Activated CD4-positive, alpha-beta memory T cell treated with anti-CD3 and anti-CD28 coated beads, Interleukin-2, amount 10 ng/mL, durations not matched to agents 7 days and 5 days (primary cell): ENCODE results near the gene NUP160. TPM values are rescaled to one million over a fixed set of nuclear protein-coding genes. Genes with fewer than 3 reads are reported as not detected.

Experiments used
- CTCF ChIA-PET: fragments of 350-600 bp; sonication (Branson Sonifier 250); formaldehyde crosslinking; loops from one replicate; lab custom pipeline; 2021; ENCODE audit warnings: antibody characterized with exemption, inconsistent platforms; lab: Charles Lee
- POLR2A ChIA-PET: fragments of 350-600 bp; sonication (Branson Sonifier 250); formaldehyde crosslinking; loops from one replicate; lab custom pipeline; 2021; ENCODE audit warnings: antibody characterized with exemption; lab: Charles Lee
- DNase-seq: peaks from one replicate; pipeline ENCODE4 v3.0.0-alpha.2; 2020
- H3K27ac Mint-ChIP-seq: one replicate; pipeline ENCODE4 v1.8.0; 2021; ENCODE audit warnings: mild to moderate bottlenecking, mixed read lengths
- H3K27me3 Mint-ChIP-seq: one replicate; pipeline ENCODE4 v1.8.0; 2021; ENCODE audit warnings: mixed read lengths
- H3K36me3 Mint-ChIP-seq: one replicate; pipeline ENCODE4 v1.8.0; 2021; ENCODE audit warnings: low read depth, mixed read lengths
- H3K4me1 Mint-ChIP-seq: one replicate; pipeline ENCODE4 v1.8.0; 2021; ENCODE audit warnings: mixed read lengths
- H3K4me3 Mint-ChIP-seq: one replicate; pipeline ENCODE4 v1.8.0; 2021; ENCODE audit warnings: mild to moderate bottlenecking, mixed read lengths
- H3K9me3 Mint-ChIP-seq: one replicate; pipeline ENCODE4 v1.8.0; 2021; ENCODE audit warnings: mixed read lengths
- total RNA-seq, 2 experiments: library from RNA; stranded (reverse); gene quantifications; one replicate each; pipeline ENCODE4 v1.2.3, GENCODE V29; 2021

NUP160 gene
- total RNA-seq, 2 experiments from 2014 or later: 52.0 to 52.9 TPM

DNA sequence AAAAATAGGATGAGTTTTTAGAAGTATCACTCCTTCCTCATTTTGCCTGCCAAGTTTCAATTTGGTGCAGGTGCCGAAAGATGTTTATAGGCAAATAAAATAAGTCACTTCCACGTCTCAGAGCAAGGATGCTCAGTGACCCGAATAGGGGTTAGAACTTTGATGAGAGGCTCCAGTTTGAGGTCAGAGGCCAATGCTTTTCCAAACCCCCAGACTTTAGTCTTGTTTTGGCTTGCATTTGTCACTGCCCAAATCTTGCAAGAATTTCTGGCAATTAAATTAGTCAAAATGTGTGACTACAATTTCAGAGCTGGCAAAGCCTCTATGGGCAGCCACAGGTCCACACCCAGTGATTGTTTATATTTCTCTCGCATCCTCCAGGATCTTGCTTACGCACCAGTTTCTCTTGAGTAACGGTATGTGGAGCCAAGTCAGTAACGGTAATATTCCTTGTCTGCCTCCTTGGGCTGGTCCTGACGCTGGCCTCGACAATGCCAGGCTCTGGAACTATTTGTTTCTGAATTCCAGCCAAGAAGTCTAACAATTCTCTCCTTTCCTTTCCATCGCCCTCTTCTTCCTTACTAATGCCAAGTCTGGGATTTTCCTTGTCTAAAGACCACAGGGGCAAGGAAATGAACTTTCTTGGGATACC is 9.9 kb upstream of the NUP160 start:
- CTCF ChIA-PET: no interaction called here
- H3K4me3 Mint-ChIP-seq: no peak overlapping the region
- no peaks in the 10 kb centered on the region for H3K27me3 Mint-ChIP-seq
- no peak for DNase-seq
- H3K4me1 Mint-ChIP-seq: peaks cover 26% of the 10 kb centered on the region
- H3K27ac Mint-ChIP-seq: no peak overlapping the region
- no peaks in the 10 kb centered on the region for H3K9me3 Mint-ChIP-seq
- POLR2A ChIA-PET: interaction anchor here (2.0 kb wide), 1 partner anchor 10 kb away, joined by 5 read pairs; the partner anchor contains the start of gene NUP160
- H3K36me3 Mint-ChIP-seq: no peaks in the 10 kb centered on the region

DNA sequence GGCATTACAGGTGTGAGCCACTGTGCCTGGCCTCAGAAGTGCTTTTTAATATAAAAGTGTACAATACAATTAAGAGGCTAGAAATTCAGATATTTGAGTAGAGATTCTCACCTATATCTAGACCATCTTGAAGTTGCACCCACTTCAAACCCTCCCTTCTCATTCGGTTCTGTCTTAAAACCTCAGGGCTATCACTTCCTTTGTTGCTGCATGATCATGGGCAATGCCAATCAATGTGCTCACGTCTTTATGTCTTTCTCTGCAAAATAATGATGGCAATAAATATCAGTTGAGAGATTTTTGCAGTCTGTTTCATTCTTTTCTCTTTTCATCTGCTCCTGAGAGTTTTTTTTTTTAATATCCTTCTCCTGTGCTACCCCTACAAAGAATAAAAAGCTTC is 9.3 kb upstream of the NUP160 start:
- POLR2A ChIA-PET: no interaction called here
- Mint-ChIP-seq H3K36me3 (no peaks in the 10 kb centered on the region), H3K27me3 (no peaks in the 10 kb centered on the region), H3K4me3 (no peak overlapping the region), H3K4me1 (peaks cover 21% of the 10 kb centered on the region), H3K27ac (no peak overlapping the region), H3K9me3 (no peaks in the 10 kb centered on the region)
- CTCF ChIA-PET: no interaction called here
- DNase-seq: no peak

DNA sequence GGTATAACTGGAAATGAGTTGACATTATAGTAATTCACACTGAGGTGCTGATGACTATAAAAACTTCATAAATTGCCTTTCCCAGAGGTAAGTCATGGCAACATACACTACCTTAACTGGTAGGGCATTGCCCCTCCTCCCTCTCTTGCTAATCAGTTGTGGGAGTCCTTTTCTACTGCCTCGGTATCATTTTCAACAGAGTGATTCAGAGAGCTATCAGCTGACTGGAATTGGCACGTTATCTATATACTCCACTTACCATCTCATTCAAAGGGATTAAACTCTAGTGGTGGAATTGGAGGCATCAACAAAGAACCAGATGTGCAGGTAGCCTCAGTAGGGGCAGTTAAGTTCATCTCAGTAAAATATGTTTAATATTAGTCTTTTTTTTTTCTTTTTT is 8.0 kb upstream of the NUP160 start:
- H3K36me3 Mint-ChIP-seq: no peaks in the 10 kb centered on the region
- no peak overlapping the region for H3K27ac Mint-ChIP-seq
- H3K4me1 Mint-ChIP-seq: peaks cover 21% of the 10 kb centered on the region
- ChIA-PET CTCF (interaction anchor here (0.7 kb wide), 1 partner anchor 283 kb away, joined by 4 read pairs; no protein-coding TSS in a partner anchor), POLR2A (interaction anchor here (0.6 to 1.1 kb wide), 3 partner anchors 22 to 706 kb away, joined by 3 to 4 read pairs (median 3); no protein-coding TSS in a partner anchor)
- no peaks in the 10 kb centered on the region for H3K27me3 Mint-ChIP-seq
- DNase-seq: no peak
- H3K4me3 Mint-ChIP-seq: no peak overlapping the region
- no peaks in the 10 kb centered on the region for H3K9me3 Mint-ChIP-seq

DNA sequence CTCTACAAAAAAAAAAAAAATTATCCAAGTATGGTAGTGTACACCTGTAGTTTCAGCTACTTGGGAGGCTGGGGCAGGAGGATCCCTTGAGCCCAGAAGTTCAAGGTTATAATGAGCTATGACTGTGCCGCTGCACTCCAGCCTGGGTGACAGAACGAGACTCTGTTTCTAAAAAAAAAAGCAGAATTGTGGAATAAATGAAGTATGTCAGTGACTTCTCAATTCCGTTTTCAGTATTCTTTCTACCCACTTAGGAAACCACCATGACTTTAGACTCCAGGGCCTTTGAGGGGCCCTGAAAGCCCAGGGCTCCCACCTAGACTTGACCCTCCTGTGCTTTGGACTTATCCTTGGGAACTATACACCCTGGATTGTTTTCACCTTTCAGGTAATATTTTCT is 6.5 kb upstream of the NUP160 start:
- ChIA-PET CTCF (interaction anchor here (0.8 to 1.7 kb wide), 8 partner anchors 10 to 480 kb away, joined by 3 to 10 read pairs (median 3); no protein-coding TSS in a partner anchor), POLR2A (interaction anchor here (1.8 kb wide), 1 partner anchor 87 kb away, joined by 9 read pairs; the partner anchor contains the start of gene FNBP4)
- DNase-seq: no peak
- H3K27me3 Mint-ChIP-seq: no peaks in the 10 kb centered on the region
- no peak overlapping the region for H3K4me3 Mint-ChIP-seq
- H3K36me3 Mint-ChIP-seq: no peaks in the 10 kb centered on the region
- H3K9me3 Mint-ChIP-seq: no peaks in the 10 kb centered on the region
- H3K4me1 Mint-ChIP-seq: peaks cover 32% of the 10 kb centered on the region
- no peak overlapping the region for H3K27ac Mint-ChIP-seq

DNA sequence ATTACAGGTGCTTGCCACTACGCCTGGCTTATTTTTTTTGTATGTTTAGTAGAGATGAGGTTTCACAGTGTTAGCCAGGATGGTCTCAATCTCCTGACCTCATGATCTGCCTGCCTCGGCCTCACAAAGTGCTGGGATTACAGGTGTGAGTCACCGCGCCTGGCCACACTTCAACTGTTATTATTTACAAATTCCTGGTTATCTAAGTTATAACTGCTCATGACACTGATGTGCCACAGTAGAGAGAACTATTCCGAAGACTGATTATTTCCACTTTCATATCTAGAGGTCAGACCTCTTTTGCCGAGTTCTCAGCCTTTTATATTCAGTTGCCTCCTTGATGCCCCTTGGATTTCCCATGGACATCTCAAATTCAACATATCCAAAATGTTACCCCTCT is 3.9 kb upstream of the NUP160 start:
- ChIA-PET POLR2A (interaction anchor here (0.7 kb wide), 2 partner anchors 84 to 689 kb away, joined by 3 read pairs; no protein-coding TSS in a partner anchor), CTCF (interaction anchor here (0.7 to 1.2 kb wide), 2 partner anchors 69 to 82 kb away, joined by 3 to 4 read pairs; no protein-coding TSS in a partner anchor)
- Mint-ChIP-seq H3K27me3 (no peaks in the 10 kb centered on the region), H3K9me3 (no peaks in the 10 kb centered on the region), H3K36me3 (peaks cover 2% of the 10 kb centered on the region), H3K27ac (no peak overlapping the region), H3K4me1 (peaks cover 36% of the 10 kb centered on the region), H3K4me3 (no peak overlapping the region)
- no peak for DNase-seq

- Mint-ChIP-seq H3K36me3 (peaks cover 16% of the 10 kb centered on the region), H3K4me1 (peaks cover 48% of the 10 kb centered on the region), H3K27ac (peak overlapping the region; percentile 82), H3K27me3 (no peaks in the 10 kb centered on the region), H3K9me3 (no peaks in the 10 kb centered on the region), H3K4me3 (peak overlapping the region; percentile 14)
- POLR2A ChIA-PET: interaction anchor here (0.7 to 1.7 kb wide), 7 partner anchors 11 to 151 kb away, joined by 3 to 8 read pairs (median 4); partner anchors contain the start of gene AGBL2
- CTCF ChIA-PET: interaction anchor here (0.6 to 1.6 kb wide), 6 partner anchors 11 to 276 kb away, joined by 3 to 7 read pairs (median 4); no protein-coding TSS in a partner anchor
- no peak for DNase-seq
Observed at GRCh38 chr11:47850337-47850736, 2.2 kb upstream of the NUP160 start.

DNA sequence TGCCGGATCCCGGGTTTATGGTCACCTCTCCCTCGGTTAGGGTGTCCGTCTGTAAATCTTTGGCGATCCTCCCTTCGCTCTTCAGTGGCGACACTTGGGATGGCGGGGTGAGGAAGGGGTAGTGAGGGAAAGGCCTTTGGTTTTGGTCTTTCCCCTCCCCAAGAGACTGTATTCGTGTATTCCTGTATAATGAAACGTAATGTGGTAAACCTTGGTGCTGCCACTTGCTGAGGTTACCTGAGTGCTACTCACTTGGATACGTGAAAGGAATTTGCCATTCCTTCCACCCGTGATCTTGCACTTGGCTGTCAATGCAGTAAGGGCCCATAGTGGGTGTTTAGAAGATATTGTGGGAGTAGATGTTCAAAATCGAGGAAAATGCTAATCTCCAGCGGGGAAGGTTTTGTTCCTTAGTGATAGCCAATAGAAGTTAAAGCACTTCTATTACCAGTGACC is 578 bp upstream of the NUP160 start:
- peak overlapping the region; percentile 89 for H3K4me3 Mint-ChIP-seq
- H3K9me3 Mint-ChIP-seq: no peaks in the 10 kb centered on the region
- peaks cover 19% of the 10 kb centered on the region for H3K36me3 Mint-ChIP-seq
- no peak for DNase-seq
- peak overlapping the region; percentile 94 for H3K27ac Mint-ChIP-seq
- ChIA-PET CTCF (interaction anchor here (1.8 kb wide), 1 partner anchor 80 kb away, joined by 5 read pairs; no protein-coding TSS in a partner anchor), POLR2A (interaction anchor here (1.0 to 1.9 kb wide), 15 partner anchors 10 to 634 kb away, joined by 3 to 37 read pairs (median 8); partner anchors contain the start of genes AGBL2, DDB2 and FNBP4)
- peaks cover 49% of the 10 kb centered on the region for H3K4me1 Mint-ChIP-seq
- H3K27me3 Mint-ChIP-seq: no peaks in the 10 kb centered on the region

- Mint-ChIP-seq H3K36me3 (peaks cover 19% of the 10 kb centered on the region), H3K27ac (peak overlapping the region; percentile 94), H3K4me3 (peak overlapping the region; percentile 89), H3K9me3 (no peaks in the 10 kb centered on the region), H3K27me3 (no peaks in the 10 kb centered on the region), H3K4me1 (peaks cover 49% of the 10 kb centered on the region)
- ChIA-PET CTCF (interaction anchor here (1.8 kb wide), 1 partner anchor 79 kb away, joined by 5 read pairs; no protein-coding TSS in a partner anchor), POLR2A (interaction anchor here (0.9 to 1.9 kb wide), 19 partner anchors 9 to 633 kb away, joined by 3 to 37 read pairs (median 6); partner anchors contain the start of genes AGBL2, DDB2 and FNBP4)
- no peak for DNase-seq
Observed at GRCh38 chr11:47847537-47847891, 636 bp downstream of the NUP160 start.

DNA sequence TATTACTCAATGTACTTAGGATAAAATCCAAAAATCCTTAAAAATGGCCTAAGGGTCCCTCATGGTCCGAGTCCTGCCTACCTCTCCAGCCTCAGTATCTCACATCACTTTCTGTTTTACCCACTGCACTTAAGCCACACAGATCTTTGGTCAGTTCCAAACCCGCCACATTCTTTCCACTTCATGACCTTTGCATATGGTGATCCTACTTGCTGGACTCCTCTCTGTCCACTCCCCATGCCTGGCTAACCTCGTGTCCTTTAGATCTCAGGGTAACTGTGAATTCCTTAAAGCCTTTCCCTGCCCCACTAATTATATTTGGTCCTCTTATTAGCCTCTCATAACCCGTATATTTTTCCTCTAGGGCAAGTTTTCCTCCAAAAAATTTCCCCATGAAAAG is 1.2 kb downstream of the NUP160 start:
- CTCF ChIA-PET: interaction anchor here (1.8 kb wide), 1 partner anchor 79 kb away, joined by 5 read pairs; no protein-coding TSS in a partner anchor
- POLR2A ChIA-PET: interaction anchor here (1.4 to 1.9 kb wide), 10 partner anchors 8 to 633 kb away, joined by 3 to 37 read pairs (median 8); partner anchors contain the start of genes AGBL2, DDB2 and FNBP4
- peak overlapping the region; percentile 73 for H3K27ac Mint-ChIP-seq

GRCh38 chr11:47843361-47844055 is 4.6 kb downstream of the NUP160 start:
- no peaks in the 10 kb centered on the region for H3K9me3 Mint-ChIP-seq
- POLR2A ChIA-PET: no interaction called here
- H3K4me1 Mint-ChIP-seq: peaks cover 19% of the 10 kb centered on the region
- CTCF ChIA-PET: interaction anchor here (0.7 kb wide), 1 partner anchor 11 kb away, joined by 3 read pairs; no protein-coding TSS in a partner anchor
- no peak overlapping the region for H3K4me3 Mint-ChIP-seq
- no peak overlapping the region for H3K27ac Mint-ChIP-seq
- H3K36me3 Mint-ChIP-seq: peaks cover 37% of the 10 kb centered on the region
- no peak for DNase-seq
- H3K27me3 Mint-ChIP-seq: no peaks in the 10 kb centered on the region

More for the DNA sequence above, 1.2 kb downstream of the NUP160 start:
- Mint-ChIP-seq H3K36me3 (peaks cover 19% of the 10 kb centered on the region), H3K9me3 (no peaks in the 10 kb centered on the region), H3K4me3 (peak overlapping the region; percentile 89), H3K4me1 (peaks cover 45% of the 10 kb centered on the region), H3K27me3 (no peaks in the 10 kb centered on the region)
- DNase-seq: no peak

- ChIA-PET CTCF (no interaction called here), POLR2A (no interaction called here)
- no peak overlapping the region for H3K27ac Mint-ChIP-seq
- no peak overlapping the region for H3K4me3 Mint-ChIP-seq
- H3K36me3 Mint-ChIP-seq: peaks cover 45% of the 10 kb centered on the region
- no peak for DNase-seq
- no peaks in the 10 kb centered on the region for H3K9me3 Mint-ChIP-seq
- H3K4me1 Mint-ChIP-seq: peaks cover 19% of the 10 kb centered on the region
- H3K27me3 Mint-ChIP-seq: no peaks in the 10 kb centered on the region
Observed at GRCh38 chr11:47842749-47843148, 5.4 kb downstream of the NUP160 start.

GRCh38 chr11:47837929-47838328 is 10.2 kb downstream of the NUP160 start:
- Mint-ChIP-seq H3K4me1 (no peaks in the 10 kb centered on the region), H3K27ac (no peak overlapping the region), H3K4me3 (no peak overlapping the region), H3K9me3 (no peaks in the 10 kb centered on the region), H3K36me3 (peaks cover 59% of the 10 kb centered on the region), H3K27me3 (no peaks in the 10 kb centered on the region)
- CTCF ChIA-PET: no interaction called here
- no peak for DNase-seq
- POLR2A ChIA-PET: interaction anchor here (2.2 kb wide), 1 partner anchor 10 kb away, joined by 8 read pairs; the partner anchor contains the start of gene NUP160
